ENCODE data around the gene WDR86.

DNA sequence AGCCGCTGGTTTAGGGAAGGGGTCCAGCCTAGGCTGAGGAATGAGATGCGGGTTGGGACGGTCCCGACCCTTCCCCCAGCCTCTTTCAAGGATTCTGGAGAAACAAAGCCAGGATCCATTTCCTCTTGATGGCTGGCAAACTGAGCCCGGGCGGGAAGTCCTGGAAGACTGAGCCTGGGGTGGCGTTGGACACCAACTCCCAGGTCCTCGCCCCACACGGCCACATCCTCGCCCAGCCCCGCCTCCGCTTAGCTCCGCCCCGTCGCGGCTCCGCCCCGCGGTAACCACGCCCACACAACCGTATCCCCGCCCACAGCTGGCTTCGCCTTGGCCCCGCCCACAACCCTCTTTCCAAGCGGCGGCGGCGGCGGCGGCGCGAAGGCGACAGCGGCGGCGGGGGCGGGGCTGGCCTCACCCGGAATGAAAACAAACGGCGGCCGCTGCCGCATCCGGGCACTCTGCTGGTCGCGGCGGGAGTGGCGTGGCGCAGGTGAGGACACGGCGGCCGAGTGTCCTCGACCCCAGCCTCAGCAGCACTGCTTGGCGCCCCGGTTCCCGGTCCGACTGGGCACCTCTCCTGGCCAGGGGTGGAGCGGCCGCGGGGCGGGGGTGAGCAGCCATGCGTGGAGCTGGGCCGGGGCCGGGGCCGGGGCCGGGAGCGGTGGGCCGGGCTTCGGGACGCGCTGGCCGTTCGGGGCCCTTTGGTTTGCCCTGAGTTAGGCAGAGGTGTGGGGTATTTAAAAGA, 68.3 kb downstream of the WDR86 start, which contains the start of gene NUB1:
- TF ChIP-seq EZH2 (IDR thresholded peaks at IDR 0.05; ENCODE audit: insufficient read depth, poor library complexity, severe bottlenecking) (no peak), EZH2phosphoT487 (IDR thresholded peaks at IDR 0.05; ENCODE audit: insufficient read depth, low read depth) (no peak)
